Trophoblast cell (in vitro differentiated cells and primary cell): ENCODE data around the gene AQP12A.

Source experiments
- DNase-seq, 2 donors: peaks; one replicate each; pipeline ENCODE4 v3.0.0-alpha.2; 2016
- H2AFZ ChIP-seq: 2 replicates; pipeline ENCODE4 v1.6.1; 2013; ENCODE audit warnings: low read length, moderate library complexity, mild to moderate bottlenecking; ENCODE audit not compliant: insufficient read depth, poor library complexity
- H2AK5ac ChIP-seq: 2 replicates; pipeline ENCODE4 v1.6.1; 2013; ENCODE audit warnings: mild to moderate bottlenecking, low read length
- H2BK120ac ChIP-seq: 2 replicates; pipeline ENCODE4 v1.6.1; 2013; ENCODE audit warnings: low read length, mild to moderate bottlenecking, moderate library complexity; ENCODE audit not compliant: insufficient read depth, poor library complexity
- H2BK12ac ChIP-seq: 2 replicates; pipeline ENCODE4 v1.6.1; 2013; ENCODE audit warnings: mild to moderate bottlenecking, low read length, moderate library complexity
- H2BK5ac ChIP-seq: 2 replicates; pipeline ENCODE4 v1.6.1; 2013; ENCODE audit warnings: low read length, low read depth, moderate library complexity, mild to moderate bottlenecking; ENCODE audit not compliant: poor library complexity
- H3K14ac ChIP-seq: 2 replicates; pipeline ENCODE4 v1.6.1; 2013; ENCODE audit warnings: mild to moderate bottlenecking, low read length
- H3K18ac ChIP-seq: 2 replicates; pipeline ENCODE4 v1.6.1; 2013; ENCODE audit warnings: mild to moderate bottlenecking, low read length
- H3K23ac ChIP-seq: 2 replicates; pipeline ENCODE4 v1.6.1; 2013; ENCODE audit warnings: low read length
- H3K27ac ChIP-seq: 2 replicates; pipeline ENCODE4 v1.5.1; 2013; ENCODE audit warnings: low read depth, mild to moderate bottlenecking, inconsistent platforms, low read length, moderate library complexity
- H3K27me3 ChIP-seq: 2 replicates; pipeline ENCODE4 v1.6.1; 2013; ENCODE audit warnings: inconsistent platforms, mild to moderate bottlenecking, low read length, moderate library complexity; ENCODE audit not compliant: insufficient read depth
- H3K36me3 ChIP-seq, 2 experiments: 1 replicate in 1 of 2; 2 replicates in 1 of 2; pipeline ENCODE4 v1.6.1; 2013; ENCODE audit warnings: low read length in 2 of 2, mild to moderate bottlenecking in 2 of 2, moderate library complexity in 1 of 2; ENCODE audit not compliant: insufficient read depth in 2 of 2, control insufficient read depth in 1 of 2
- H3K4ac ChIP-seq: 2 replicates; pipeline ENCODE4 v1.6.1; 2013; ENCODE audit warnings: low read depth, mild to moderate bottlenecking, low read length, moderate library complexity
- H3K4me1 ChIP-seq, 2 experiments: 1 replicate in 1 of 2; 2 replicates in 1 of 2; pipeline ENCODE4 v1.6.1; 2013; ENCODE audit warnings: low read length in 2 of 2, mild to moderate bottlenecking in 2 of 2, moderate library complexity in 1 of 2; ENCODE audit not compliant: insufficient read depth in 2 of 2, control insufficient read depth in 1 of 2
- H3K4me2 ChIP-seq: 2 replicates; pipeline ENCODE4 v1.6.1; 2013; ENCODE audit warnings: inconsistent platforms, mild to moderate bottlenecking, low read length, moderate library complexity
- H3K4me3 ChIP-seq: 2 replicates; pipeline ENCODE4 v1.5.1; 2013; ENCODE audit warnings: mild to moderate bottlenecking, low read depth, low read length, inconsistent platforms
- H3K79me1 ChIP-seq: one replicate; pipeline ENCODE4 v1.6.1; 2013; ENCODE audit warnings: low read length
- H3K79me2 ChIP-seq: 2 replicates; pipeline ENCODE4 v1.6.1; 2013; ENCODE audit warnings: low read length, mild to moderate bottlenecking; ENCODE audit not compliant: control insufficient read depth, insufficient read depth, poor library complexity
- H3K9ac ChIP-seq: 2 replicates; pipeline ENCODE4 v1.6.1; 2013; ENCODE audit warnings: mild to moderate bottlenecking, low read length
- H3K9me3 ChIP-seq: 2 replicates; pipeline ENCODE4 v1.6.1; 2013; ENCODE audit warnings: low read depth, mild to moderate bottlenecking, control low read depth, inconsistent platforms, low read length; ENCODE audit not compliant: insufficient read depth
- H4K12ac ChIP-seq: 2 replicates; pipeline ENCODE4 v1.6.1; 2013; ENCODE audit warnings: low read depth, mild to moderate bottlenecking, low read length, moderate library complexity
- H4K8ac ChIP-seq: 2 replicates; pipeline ENCODE4 v1.6.1; 2013; ENCODE audit warnings: low read depth, mild to moderate bottlenecking, low read length, moderate library complexity
- H4K91ac ChIP-seq: one replicate; pipeline ENCODE4 v1.6.1; 2013; ENCODE audit warnings: low read depth, mild to moderate bottlenecking, low read length, moderate library complexity
- WGBS: extraction: QIAGEN DNeasy Blood & Tissue Kit; methylation state at CpG from one replicate; pipeline ENCODE4 v1.1.7; 2013; ENCODE audit warnings: missing lambda C conversion rate; ENCODE audit not compliant: insufficient read length, insufficient coverage; ENCODE audit errors: extremely low coverage; 5-methylcytosine and 5-hydroxymethylcytosine counted together

Gene AQP12A

DNA sequence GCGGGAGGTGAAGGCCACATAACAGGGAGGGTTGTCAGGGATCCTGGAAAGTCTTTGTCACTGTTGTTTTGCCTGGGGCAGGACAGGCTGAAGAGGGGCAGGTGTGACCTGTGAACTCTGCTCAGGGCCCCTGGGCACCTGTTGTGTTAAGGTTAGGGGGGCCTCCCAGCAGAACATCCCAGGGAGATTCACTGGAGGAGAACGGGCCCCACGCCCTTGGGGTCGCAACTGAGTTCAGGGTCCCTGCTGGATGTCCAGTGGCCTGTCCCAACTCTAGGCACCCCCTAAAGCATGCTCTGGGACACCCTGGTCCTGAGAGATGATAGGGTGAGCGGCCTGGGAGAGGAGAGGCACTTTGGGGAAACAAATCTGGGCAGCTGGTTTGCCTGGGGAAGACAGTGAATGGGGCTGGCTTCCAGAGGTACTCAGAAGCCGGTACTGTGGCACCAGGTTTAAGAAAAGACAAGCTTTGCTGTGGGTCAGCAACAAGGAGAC is 43.5 kb upstream of the AQP12A start:
- Histone ChIP-seq H3K9me3 (peaks cover 6% of the 10 kb centered on the region), H2BK12ac (no peak overlapping the region), H4K12ac (no peak overlapping the region), H3K18ac (no peak overlapping the region), H3K9ac (no peak overlapping the region), H4K91ac (no peak overlapping the region), H3K27ac (no peak overlapping the region), H3K4me2 (no peak overlapping the region), H3K27me3 (no peaks in the 10 kb centered on the region), H3K4ac (no peak overlapping the region), H3K79me1 (no peaks in the 10 kb centered on the region), H2AK5ac (no peak overlapping the region), H2BK5ac (no peak overlapping the region), H3K4me1 (no peaks in the 10 kb centered on the region), H3K4me3 (no peak overlapping the region), H3K14ac (no peak overlapping the region), H4K8ac (no peak overlapping the region), H3K79me2 (no peaks in the 10 kb centered on the region), H2AFZ (no peak overlapping the region), H2BK120ac (no peak overlapping the region), H3K23ac (no peak overlapping the region), H3K36me3 (no peaks in the 10 kb centered on the region)
- no peak for DNase-seq
- no CpG with 5 or more reads among the region's 6 CpGs for WGBS

DNA sequence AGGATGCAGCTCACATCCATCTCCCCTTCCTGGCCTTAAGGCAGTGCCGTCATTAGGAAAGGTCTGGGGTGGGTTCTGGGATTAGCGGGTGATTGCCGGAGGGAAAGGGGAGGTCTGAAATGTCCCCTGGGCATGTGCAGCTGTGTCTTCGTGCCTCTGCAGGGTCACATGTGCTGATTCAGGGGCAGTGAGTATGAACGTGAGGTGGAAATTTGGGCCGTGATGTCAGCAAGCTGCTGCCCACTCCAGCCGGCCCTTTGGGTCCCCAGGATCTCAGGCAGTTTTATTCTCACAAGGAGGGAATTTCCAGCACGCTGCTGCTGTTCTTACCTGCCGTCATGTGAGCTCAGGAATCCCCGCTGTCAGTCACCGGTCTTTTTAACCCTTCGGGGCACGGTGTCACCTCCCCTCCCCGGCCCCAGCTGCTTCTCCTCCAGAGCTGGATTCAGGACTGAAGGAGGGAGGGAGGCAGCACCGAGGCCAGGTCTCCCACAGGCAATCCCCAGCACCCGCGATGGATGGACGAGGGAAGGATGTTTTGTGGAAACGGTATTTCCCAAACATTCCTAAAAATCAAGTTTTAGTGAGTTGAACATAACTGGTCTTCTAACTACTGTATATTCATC is 42.9 kb upstream of the AQP12A start:
- H3K79me2 ChIP-seq = no peaks in the 10 kb centered on the region
- H3K27me3 ChIP-seq = no peaks in the 10 kb centered on the region
- no peaks in the 10 kb centered on the region for H3K36me3 ChIP-seq
- DNase-seq = no peak
- no peak overlapping the region for H3K4me2 ChIP-seq
- no peak overlapping the region for H2AFZ ChIP-seq
- H3K9ac ChIP-seq = no peak overlapping the region
- no peak overlapping the region for H4K91ac ChIP-seq
- H2AK5ac ChIP-seq = no peak overlapping the region
- H4K8ac ChIP-seq = no peak overlapping the region
- H2BK5ac ChIP-seq = no peak overlapping the region
- no peak overlapping the region for H3K27ac ChIP-seq
- WGBS = no CpG with 5 or more reads among the region's 19 CpGs
- H3K79me1 ChIP-seq = no peaks in the 10 kb centered on the region
- H4K12ac ChIP-seq = no peak overlapping the region
- no peak overlapping the region for H2BK120ac ChIP-seq
- H3K18ac ChIP-seq = no peak overlapping the region
- no peaks in the 10 kb centered on the region for H3K4me1 ChIP-seq
- no peak overlapping the region for H3K4me3 ChIP-seq
- no peak overlapping the region for H3K23ac ChIP-seq
- no peak overlapping the region for H3K4ac ChIP-seq
- peaks cover 6% of the 10 kb centered on the region for H3K9me3 ChIP-seq
- H2BK12ac ChIP-seq = no peak overlapping the region
- no peak overlapping the region for H3K14ac ChIP-seq

DNA sequence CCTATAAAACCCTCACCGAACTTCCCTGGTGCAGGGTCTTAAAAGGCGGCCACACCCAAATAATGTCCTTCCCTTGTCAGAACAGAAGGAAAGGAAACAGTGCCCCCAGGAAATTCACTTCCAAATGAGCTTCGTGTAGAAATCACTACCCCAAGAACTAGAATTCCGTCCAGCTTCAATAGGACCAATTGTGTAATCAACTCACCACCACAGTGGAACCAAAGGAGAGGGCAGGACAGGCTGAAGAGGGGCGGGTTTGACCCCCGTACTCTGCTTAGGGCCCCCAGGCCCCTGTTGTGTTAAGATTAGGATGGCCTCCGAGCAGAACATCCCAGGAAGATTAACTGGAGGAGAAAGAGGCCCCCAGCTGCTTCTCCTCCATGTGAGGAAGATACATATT is 42.3 kb upstream of the AQP12A start:
- Histone ChIP-seq H3K4me3 (no peak overlapping the region), H3K79me2 (no peaks in the 10 kb centered on the region), H2BK120ac (no peak overlapping the region), H2AK5ac (no peak overlapping the region), H3K14ac (no peak overlapping the region), H3K9ac (no peak overlapping the region), H3K27me3 (no peaks in the 10 kb centered on the region), H2BK5ac (no peak overlapping the region), H2BK12ac (no peak overlapping the region), H2AFZ (no peak overlapping the region), H4K91ac (no peak overlapping the region), H4K12ac (no peak overlapping the region), H3K4ac (no peak overlapping the region), H4K8ac (no peak overlapping the region), H3K23ac (no peak overlapping the region), H3K4me2 (no peak overlapping the region), H3K27ac (no peak overlapping the region), H3K9me3 (peaks cover 6% of the 10 kb centered on the region), H3K4me1 (no peaks in the 10 kb centered on the region), H3K79me1 (no peaks in the 10 kb centered on the region), H3K18ac (no peak overlapping the region), H3K36me3 (no peaks in the 10 kb centered on the region)
- DNase-seq = no peak
- WGBS = no CpG with 5 or more reads among the region's 7 CpGs

DNA sequence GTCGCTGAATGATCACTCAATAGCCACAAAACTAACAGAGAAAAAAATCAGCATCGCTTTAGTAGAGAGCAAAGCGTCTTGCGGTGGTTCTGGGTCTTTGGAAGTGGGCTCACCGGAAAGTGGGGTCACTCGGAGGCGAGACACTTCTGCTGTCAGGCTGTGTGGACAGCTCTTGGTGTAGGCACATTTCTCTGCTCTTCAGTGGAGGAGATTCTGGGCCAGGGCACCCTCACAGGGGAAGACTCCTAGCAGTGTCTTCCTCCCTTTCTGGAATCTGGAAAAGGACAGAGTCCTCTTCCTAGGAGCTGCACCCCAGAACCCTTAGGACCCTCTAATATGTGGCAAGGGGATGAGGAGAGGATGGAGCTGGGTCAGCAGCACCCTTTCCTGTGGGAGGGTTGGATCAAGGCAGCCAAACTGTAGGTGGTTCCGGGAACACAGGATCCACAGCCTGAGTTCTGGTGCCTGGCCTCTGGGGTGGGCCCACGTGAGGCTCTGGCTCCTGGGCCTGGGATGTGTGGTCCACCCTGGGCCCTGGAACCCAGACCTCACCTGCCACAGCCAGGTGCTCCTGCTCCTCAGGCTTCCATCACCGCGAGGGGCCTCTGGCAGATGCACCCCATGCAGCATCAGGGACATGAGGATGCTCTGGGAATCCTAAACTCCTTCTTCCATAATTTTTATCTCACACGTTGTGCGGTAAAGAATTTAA is 41.3 kb upstream of the AQP12A start:
- Histone ChIP-seq H3K4me2 (no peak overlapping the region), H3K14ac (no peak overlapping the region), H3K79me2 (no peaks in the 10 kb centered on the region), H2AFZ (no peak overlapping the region), H2BK5ac (no peak overlapping the region), H3K23ac (no peak overlapping the region), H3K9ac (no peak overlapping the region), H3K79me1 (no peaks in the 10 kb centered on the region), H4K8ac (no peak overlapping the region), H3K4me3 (no peak overlapping the region), H3K36me3 (no peaks in the 10 kb centered on the region), H2BK120ac (no peak overlapping the region), H3K18ac (no peak overlapping the region), H2BK12ac (no peak overlapping the region), H3K27ac (no peak overlapping the region), H4K91ac (no peak overlapping the region), H3K4me1 (no peaks in the 10 kb centered on the region), H4K12ac (no peak overlapping the region), H3K9me3 (peaks cover 6% of the 10 kb centered on the region), H2AK5ac (no peak overlapping the region), H3K4ac (no peak overlapping the region), H3K27me3 (no peaks in the 10 kb centered on the region)
- WGBS = no CpG with 5 or more reads among the region's 13 CpGs
- no peak for DNase-seq
